Adipose tissue (tissue), 3 donors: ENCODE results near the gene ARV1. TPM values are rescaled to one million over a fixed set of nuclear protein-coding genes. Genes with fewer than 3 reads are reported as not detected.
"Not testable (repeated sequence)": the region's sequence is repeated elsewhere in the genome, so short reads cannot be mapped to it uniquely, and the experiment has no call there.

ENCODE experiments used
- H3K27ac ChIP-seq: one replicate; pipeline ENCODE4 v1.5.1; 2013; ENCODE audit warnings: low read depth, low read length
- WGBS, 3 donors: extraction: QIAGEN DNeasy Blood & Tissue Kit; methylation state at CpG; one replicate each; pipeline ENCODE4 v1.1.7; 2013; 5-methylcytosine and 5-hydroxymethylcytosine counted together
- polyA plus RNA-seq, 3 donors: library from polyadenylated mRNA; stranded (reverse); fragments of 200-250 nt; gene quantifications; one replicate each; pipeline ENCODE4 v1.2.3, GENCODE V29; 2013
- donor health status: healthy with polysubstance abuse.
- donor health status: Bipolar disorder and iron deficiency.
- donor health status: healthy.

The ARV1 gene
- polyA plus RNA-seq, 3 donors = 13.3 to 15.2 (median 13.5) TPM

- WGBS, 3 donors = 42 to 59% (median 58%) methylated on average over 1 of the region's 1 CpG
- no peak overlapping the region for H3K27ac ChIP-seq
These were observed 6.0 kb upstream of the ARV1 start for GRCh38 chr1:230972855-230973271.

- H3K27ac ChIP-seq = no peak overlapping the region
- WGBS, 3 donors = 86 to 93% (median 93%) methylated on average over 3 of the region's 3 CpGs
These were observed 3.3 kb upstream of the ARV1 start for GRCh38 chr1:230975636-230976035.

- 87 to 89% (median 88%) methylated on average over 4 of the region's 4 CpGs for WGBS, 3 donors
- H3K27ac ChIP-seq = no peak overlapping the region
These were observed 2.5 kb upstream of the ARV1 start for GRCh38 chr1:230976360-230976759.

GRCh38 chr1:230976825-230977747 is 1.8 kb upstream of the ARV1 start:
- 38 to 49% (median 40%) methylated on average over 14 of the region's 14 CpGs for WGBS, 3 donors
- H3K27ac ChIP-seq = no peak overlapping the region

- 1 to 2% (median 1%) methylated on average over 31 to 52 of the region's 52 CpGs for WGBS, 3 donors
- peak overlapping the region; percentile 11 for H3K27ac ChIP-seq
These were observed 968 bp upstream of the ARV1 start for GRCh38 chr1:230977761-230978490.

GRCh38 chr1:230979389-230979716 is 459 bp downstream of the ARV1 start:
- 1 to 8% (median 6%) methylated on average over 12 of the region's 12 CpGs for WGBS, 3 donors

GRCh38 chr1:230979952-230980351 is 1.1 kb downstream of the ARV1 start:
- WGBS, 3 donors = 60 to 73% (median 73%) methylated on average over 4 of the region's 4 CpGs
- no peak overlapping the region for H3K27ac ChIP-seq

More at GRCh38 chr1:230979389-230979716, 459 bp downstream of the ARV1 start:
- H3K27ac ChIP-seq = no peak overlapping the region

- H3K27ac ChIP-seq = no peak overlapping the region
- WGBS, 3 donors = 69 to 91% (median 81%) methylated on average over 4 of the region's 4 CpGs
These were observed 3.8 kb downstream of the ARV1 start for GRCh38 chr1:230982696-230983095.

GRCh38 chr1:230983811-230984210 is 4.9 kb downstream of the ARV1 start:
- 82 to 95% (median 91%) methylated on average over 5 of the region's 5 CpGs for WGBS, 3 donors
- no peak overlapping the region for H3K27ac ChIP-seq

- not testable (repeated sequence) for H3K27ac ChIP-seq
- WGBS, 3 donors = 45 to 82% (median 74%) methylated on average over 10 of the region's 10 CpGs
These were observed 6.0 kb downstream of the ARV1 start for GRCh38 chr1:230984622-230985515.

GRCh38 chr1:230985711-230986110 is 6.8 kb downstream of the ARV1 start:
- 93 to 95% (median 94%) methylated on average over 6 of the region's 6 CpGs for WGBS, 3 donors
- H3K27ac ChIP-seq = no peak overlapping the region

GRCh38 chr1:230986976-230987375 is 8.1 kb downstream of the ARV1 start:
- 86 to 90% (median 88%) methylated on average over 7 of the region's 7 CpGs for WGBS, 3 donors
- H3K27ac ChIP-seq = no peak overlapping the region

- 79 to 94% (median 90%) methylated on average over 3 of the region's 3 CpGs for WGBS, 3 donors
- no peak overlapping the region for H3K27ac ChIP-seq
These were observed 8.6 kb downstream of the ARV1 start for GRCh38 chr1:230987448-230987847.

GRCh38 chr1:230992100-230992774 is 13.3 kb downstream of the ARV1 start:
- 46 to 88% (median 87%) methylated on average over 7 of the region's 7 CpGs for WGBS, 3 donors
- H3K27ac ChIP-seq = no peak overlapping the region

GRCh38 chr1:230994860-230995259 is 16.0 kb downstream of the ARV1 start:
- WGBS, 3 donors = 90 to 99% (median 93%) methylated on average over 1 of the region's 1 CpG
- no peak overlapping the region for H3K27ac ChIP-seq

GRCh38 chr1:231000201-231000600 is 21.3 kb downstream of the ARV1 start:
- 95% methylated on average over 4 of the region's 4 CpGs for WGBS, 3 donors
- H3K27ac ChIP-seq = no peak overlapping the region

- 83 to 100% (median 100%) methylated on average over 1 of the region's 1 CpG for WGBS, 3 donors
- no peak overlapping the region for H3K27ac ChIP-seq
These were observed 21.7 kb downstream of the ARV1 start for GRCh38 chr1:231000639-231001038.

GRCh38 chr1:231001892-231002291 is 23.0 kb downstream of the ARV1 start:
- no peak overlapping the region for H3K27ac ChIP-seq
